ENCODE data around the gene DIABLO. TPM values are rescaled to one million over a fixed set of nuclear protein-coding genes. Genes with fewer than 3 reads are reported as not detected.

DIABLO gene
- total RNA-seq, 1 experiment from 2014 or later = 74.6 TPM

DNA sequence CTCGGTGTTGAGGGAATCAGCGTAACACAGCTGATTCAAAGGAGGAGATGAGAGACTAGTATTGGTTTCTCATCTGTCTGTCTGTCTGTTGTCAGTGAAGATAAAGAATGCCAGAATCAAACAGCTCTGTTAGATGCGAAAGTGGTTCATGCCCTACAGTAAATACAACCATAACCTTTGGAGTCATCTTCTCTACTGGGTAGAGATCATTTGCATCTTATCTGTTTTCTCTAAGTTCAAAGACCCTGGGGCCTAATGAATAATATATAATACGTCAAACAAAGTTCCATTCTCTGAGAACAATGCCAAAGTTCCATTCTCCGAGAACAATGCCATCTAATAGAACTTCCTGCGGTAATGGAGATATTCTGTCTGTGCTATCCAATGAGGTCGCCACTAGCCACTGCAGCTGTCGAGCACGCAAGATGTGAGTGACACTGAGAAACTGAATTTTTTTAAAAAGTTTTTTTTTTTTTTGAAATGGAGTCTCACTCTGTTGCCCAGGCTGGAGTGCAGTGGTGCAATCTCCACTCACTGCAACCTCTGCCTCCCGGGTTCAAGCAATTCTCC lies 58.4 kb downstream of the DIABLO start:
- Mint-ChIP-seq H3K27ac (no peak overlapping the region), H3K36me3 (ENCODE audit: insufficient read depth in 1 of 3, low read depth in 3 of 3) (no peaks in the 10 kb centered on the region), H3K9me3 (no peaks in the 10 kb centered on the region), H3K4me1 (peaks cover 5 to 6% of the 10 kb centered on the region in 2 experiments; a peak in 2 of 4 replicates), H3K4me3 (no peak overlapping the region), H3K27me3 (ENCODE audit: low read depth) (peaks cover 3% of the 10 kb centered on the region)
- Histone ChIP-seq H3K79me2 (ENCODE audit: insufficient read depth, low read length) (no peaks in the 10 kb centered on the region), H3T11ph (ENCODE audit: low read length) (no peak overlapping the region), H3K4me2 (ENCODE audit: insufficient read depth, insufficient read length, low read length) (no peak overlapping the region), H2BK120ac (ENCODE audit: low read depth, low read length, poor library complexity, severe bottlenecking) (no peak overlapping the region), H3K27ac (ENCODE audit: insufficient read length, low read depth, low read length) (no peak overlapping the region), H3K56ac (ENCODE audit: insufficient read length, low read depth, low read length) (no peak overlapping the region), H4K20me1 (ENCODE audit: control insufficient read depth, insufficient read depth, insufficient read length) (no peaks in the 10 kb centered on the region), H4K5ac (ENCODE audit: insufficient read length, low read depth, low read length) (no peak overlapping the region), H3K27me3 (ENCODE audit: insufficient read depth, low read length) (no peaks in the 10 kb centered on the region), H3K9ac (ENCODE audit: extremely low read depth, insufficient read length, low read length) (no peak overlapping the region), H2AK5ac (ENCODE audit: insufficient read length, low read length) (no peak overlapping the region), H3K14ac (ENCODE audit: insufficient read depth, low read length) (no peak overlapping the region), H3K4ac (ENCODE audit: low read depth, low read length) (no peak overlapping the region), H4K8ac (replicated peaks; ENCODE audit: insufficient read length, low read depth, low read length) (no peak overlapping the region), H2AFZ (ENCODE audit: low read length) (no peak overlapping the region), H3K9me3 (ENCODE audit: control insufficient read depth, low read depth, low read length) (no peaks in the 10 kb centered on the region), H3K23ac (ENCODE audit: insufficient read length, low read depth, low read length) (no peak overlapping the region), H3K23me2 (ENCODE audit: insufficient read length, low read depth, low read length, poor library complexity, severe bottlenecking) (no peaks in the 10 kb centered on the region), H2BK15ac (ENCODE audit: low read depth, low read length) (no peak overlapping the region), H3K18ac (ENCODE audit: insufficient read length, low read depth, low read length) (no peak overlapping the region), H3K79me1 (ENCODE audit: insufficient read depth, low read depth, low read length, poor library complexity, severe bottlenecking) (no peaks in the 10 kb centered on the region), H3K4me1 (ENCODE audit: insufficient read depth, low read length) (no peaks in the 10 kb centered on the region), H4K91ac (ENCODE audit: insufficient read length, low read depth, low read length) (no peak overlapping the region), H2BK20ac (ENCODE audit: low read depth, low read length, poor library complexity, severe bottlenecking) (no peak overlapping the region), H2BK12ac (ENCODE audit: insufficient read length, low read depth, low read length) (no peak overlapping the region), H2BK5ac (ENCODE audit: insufficient read length, low read length) (no peak overlapping the region)
- DNase-seq = no peak
- TF ChIP-seq, protein P1, sequence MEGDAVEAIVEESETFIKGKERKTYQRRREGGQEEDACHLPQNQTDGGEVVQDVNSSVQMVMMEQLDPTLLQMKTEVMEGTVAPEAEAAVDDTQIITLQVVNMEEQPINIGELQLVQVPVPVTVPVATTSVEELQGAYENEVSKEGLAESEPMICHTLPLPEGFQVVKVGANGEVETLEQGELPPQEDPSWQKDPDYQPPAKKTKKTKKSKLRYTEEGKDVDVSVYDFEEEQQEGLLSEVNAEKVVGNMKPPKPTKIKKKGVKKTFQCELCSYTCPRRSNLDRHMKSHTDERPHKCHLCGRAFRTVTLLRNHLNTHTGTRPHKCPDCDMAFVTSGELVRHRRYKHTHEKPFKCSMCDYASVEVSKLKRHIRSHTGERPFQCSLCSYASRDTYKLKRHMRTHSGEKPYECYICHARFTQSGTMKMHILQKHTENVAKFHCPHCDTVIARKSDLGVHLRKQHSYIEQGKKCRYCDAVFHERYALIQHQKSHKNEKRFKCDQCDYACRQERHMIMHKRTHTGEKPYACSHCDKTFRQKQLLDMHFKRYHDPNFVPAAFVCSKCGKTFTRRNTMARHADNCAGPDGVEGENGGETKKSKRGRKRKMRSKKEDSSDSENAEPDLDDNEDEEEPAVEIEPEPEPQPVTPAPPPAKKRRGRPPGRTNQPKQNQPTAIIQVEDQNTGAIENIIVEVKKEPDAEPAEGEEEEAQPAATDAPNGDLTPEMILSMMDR (conservative IDR thresholded peaks at IDR 0.05) = no peak
- WGBS (ENCODE audit: extremely low coverage, insufficient read length, low lambda C conversion rate) = no CpG with 5 or more reads among the region's 10 CpGs
